Measurements from ENCODE around the gene TSPAN14.

DNA sequence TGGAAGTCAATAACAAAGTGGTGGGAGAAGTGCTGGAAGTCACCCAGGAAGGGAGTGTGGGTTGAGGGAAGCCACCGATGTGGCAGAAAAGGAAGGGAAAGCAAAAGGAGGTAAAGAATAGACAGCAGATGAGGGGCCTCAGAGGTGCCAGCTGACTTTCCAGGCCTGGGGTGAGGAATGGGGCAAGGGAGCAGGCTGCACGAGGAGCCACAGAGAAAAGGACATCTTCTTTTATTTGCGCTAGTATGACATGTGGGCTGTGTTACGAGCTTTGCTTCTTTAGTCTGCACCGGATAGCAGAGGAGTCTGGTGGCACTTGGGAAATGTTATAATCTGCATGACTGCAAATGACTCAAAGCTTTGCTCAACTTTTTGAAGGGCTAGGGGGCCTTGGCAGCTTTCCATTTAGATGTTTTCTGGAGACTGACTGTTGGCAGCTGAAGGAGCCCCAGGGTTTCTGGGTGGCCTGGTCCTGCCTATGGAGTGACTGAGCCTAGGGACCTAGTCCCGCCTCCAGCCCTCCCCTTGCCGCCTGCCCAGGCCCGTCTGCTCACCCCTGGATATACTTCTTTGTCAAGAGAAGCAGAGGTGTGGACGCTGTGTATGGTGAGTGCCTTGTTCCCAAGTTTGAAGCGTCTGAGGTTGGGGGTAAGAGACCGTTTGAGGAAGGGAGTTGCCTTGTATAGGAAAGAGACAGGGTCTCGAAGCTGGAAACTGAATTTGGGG is 40.7 kb upstream of the TSPAN14 start:
- TF ChIP-seq, protein P1, sequence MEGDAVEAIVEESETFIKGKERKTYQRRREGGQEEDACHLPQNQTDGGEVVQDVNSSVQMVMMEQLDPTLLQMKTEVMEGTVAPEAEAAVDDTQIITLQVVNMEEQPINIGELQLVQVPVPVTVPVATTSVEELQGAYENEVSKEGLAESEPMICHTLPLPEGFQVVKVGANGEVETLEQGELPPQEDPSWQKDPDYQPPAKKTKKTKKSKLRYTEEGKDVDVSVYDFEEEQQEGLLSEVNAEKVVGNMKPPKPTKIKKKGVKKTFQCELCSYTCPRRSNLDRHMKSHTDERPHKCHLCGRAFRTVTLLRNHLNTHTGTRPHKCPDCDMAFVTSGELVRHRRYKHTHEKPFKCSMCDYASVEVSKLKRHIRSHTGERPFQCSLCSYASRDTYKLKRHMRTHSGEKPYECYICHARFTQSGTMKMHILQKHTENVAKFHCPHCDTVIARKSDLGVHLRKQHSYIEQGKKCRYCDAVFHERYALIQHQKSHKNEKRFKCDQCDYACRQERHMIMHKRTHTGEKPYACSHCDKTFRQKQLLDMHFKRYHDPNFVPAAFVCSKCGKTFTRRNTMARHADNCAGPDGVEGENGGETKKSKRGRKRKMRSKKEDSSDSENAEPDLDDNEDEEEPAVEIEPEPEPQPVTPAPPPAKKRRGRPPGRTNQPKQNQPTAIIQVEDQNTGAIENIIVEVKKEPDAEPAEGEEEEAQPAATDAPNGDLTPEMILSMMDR (IDR thresholded peaks at IDR 0.05), result no peak
- no peak for TF ChIP-seq POLR2A (IDR thresholded peaks at IDR 0.05)
